Ramos (cell line): Measurements from ENCODE around the gene CPA2.
"Not testable (repeated sequence)": the region's sequence is repeated elsewhere in the genome, so short reads cannot be mapped to it uniquely, and the experiment has no call there.

ENCODE experiments used
- in situ Hi-C: fragments of 300-500 bp; cut with MboI; formaldehyde crosslinking; loops from one replicate; pipeline ENCODE4 v1.14.3; 2022; ENCODE audit warnings: low sequenced_read_pairs; ENCODE audit not compliant: unreplicated experiment

CPA2 gene

DNA sequence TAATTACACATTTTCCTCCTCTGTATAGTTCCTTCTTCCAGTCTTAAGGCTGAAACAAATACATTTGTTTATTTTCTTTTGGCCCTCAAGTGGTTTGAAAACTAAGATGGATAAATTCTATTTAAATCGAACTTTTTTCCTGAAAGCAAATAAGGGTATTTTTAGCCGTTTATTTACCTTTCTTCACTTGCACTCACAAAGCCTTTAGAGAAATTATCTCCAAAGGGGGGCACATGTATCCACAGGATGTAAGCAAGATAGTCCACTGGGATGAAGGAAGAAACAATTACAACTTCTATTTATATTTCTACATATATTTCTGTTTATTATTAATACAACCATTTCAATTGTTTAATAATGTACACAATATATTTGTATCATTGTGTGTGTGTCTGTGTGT is 36.5 kb downstream of the CPA2 start:
- in situ Hi-C loops, result no loop called here

DNA sequence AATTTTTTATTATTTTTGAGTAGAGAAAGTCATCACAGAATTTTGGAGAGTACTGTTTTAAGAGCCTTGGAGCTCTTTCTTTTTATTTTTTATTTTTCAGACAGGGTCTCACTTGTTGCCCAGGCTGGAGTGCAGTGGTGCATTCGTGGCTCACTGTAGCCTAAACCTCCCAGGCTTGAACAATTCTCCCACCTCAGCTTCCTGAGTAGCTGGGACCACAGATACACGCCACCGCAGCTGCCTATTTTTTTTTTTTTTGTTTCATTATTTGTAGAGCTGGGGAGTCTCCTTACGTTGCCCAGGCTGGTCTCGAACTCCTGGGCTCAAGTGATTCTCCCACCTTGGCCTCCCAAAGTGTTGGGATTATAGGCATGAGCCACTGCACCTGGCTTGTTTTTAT is 36.9 kb downstream of the CPA2 start:
- in situ Hi-C loops, result no loop called here

DNA sequence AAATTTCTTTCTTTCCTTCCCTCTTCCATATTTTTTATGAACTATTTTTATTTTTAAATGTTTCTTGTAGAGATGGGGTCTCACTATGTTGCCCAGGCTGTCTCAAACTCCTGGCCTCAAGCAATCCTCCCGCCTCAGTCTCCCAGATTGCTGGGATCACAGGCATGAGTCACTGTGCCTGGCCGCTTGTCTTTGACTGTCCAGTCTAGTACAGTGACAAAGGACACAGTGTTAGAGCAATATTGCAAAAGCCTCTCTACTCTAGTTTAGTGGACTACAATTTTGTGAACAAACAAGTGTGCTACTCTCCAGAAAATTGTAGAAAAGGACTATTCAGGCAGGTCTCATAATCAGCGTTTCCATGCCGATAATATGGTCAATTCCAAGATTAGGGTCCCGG is 37.3 kb downstream of the CPA2 start:
- in situ Hi-C loops, result no loop called here

DNA sequence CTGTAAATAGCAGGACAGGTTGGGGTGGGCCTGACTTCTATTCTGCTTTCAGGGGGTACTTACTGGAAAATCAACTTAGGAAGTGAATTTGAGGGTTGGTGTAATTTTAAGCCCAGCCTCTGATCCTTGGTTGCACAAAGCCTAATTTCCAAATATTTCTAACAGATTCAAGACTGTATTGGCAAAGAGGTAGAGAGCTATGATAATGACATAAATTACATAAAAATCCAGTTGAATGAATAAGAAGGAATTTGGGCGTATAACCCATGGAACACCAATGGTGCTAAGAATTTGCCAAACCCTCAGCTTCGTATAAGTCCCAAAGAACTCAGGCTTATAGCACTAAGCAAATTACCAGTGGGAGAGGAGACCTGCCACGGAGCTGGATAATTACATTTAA is 38.2 kb downstream of the CPA2 start:
- in situ Hi-C loops, result no loop called here

DNA sequence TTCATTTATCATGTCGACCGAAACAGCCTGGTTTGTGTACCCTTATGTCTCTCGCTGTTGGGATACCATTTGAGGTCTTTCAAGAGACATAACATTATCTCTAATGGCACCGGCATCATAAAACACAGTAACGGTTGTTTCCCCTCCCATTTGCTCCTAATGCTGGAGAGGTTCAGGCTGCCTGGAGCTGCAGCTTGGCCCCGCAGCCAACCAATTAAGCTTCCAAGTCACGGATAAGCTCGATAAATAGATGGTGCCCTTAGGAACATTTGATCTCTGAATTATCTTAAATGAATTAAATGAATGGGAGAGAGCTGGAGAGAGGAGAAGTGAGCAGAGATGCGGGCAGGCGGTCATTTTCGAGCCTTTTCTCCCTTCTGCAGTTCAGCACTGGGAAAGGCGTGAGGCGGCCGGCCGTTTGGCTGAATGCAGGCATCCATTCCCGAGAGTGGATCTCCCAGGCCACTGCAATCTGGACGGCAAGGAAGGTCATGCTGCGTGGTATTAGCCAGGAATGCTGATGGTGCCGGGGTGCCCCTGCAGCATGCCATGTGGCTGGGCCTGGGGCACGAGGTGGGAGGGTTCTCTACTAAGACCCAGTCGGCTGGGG is 38.9 kb downstream of the CPA2 start:
- in situ Hi-C loops, result no loop called here

- in situ Hi-C loops, result no loop called here
Measured at GRCh38 chr7:130309986-130310385, 43.3 kb downstream of the CPA2 start.

DNA sequence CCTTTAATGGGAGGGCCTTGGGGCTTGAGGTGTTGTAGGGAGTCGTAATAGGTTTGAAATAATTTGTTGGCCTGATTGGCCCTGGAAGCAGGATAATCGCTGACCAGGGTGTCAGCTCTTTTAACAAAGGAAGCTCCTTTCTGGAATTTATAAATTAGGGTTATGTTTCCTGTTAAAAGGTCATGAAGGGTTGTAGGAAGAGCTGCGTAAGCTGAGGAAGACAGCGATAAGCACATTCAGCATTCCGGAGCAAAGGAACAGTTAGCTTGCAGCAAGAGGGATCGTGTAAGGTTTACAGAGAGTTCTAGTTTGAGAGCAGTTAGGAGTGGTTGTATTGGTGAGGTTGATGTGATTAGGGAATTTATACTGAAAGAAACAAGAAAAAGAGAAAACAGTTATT is 47.6 kb downstream of the CPA2 start:
- in situ Hi-C loops, result no loop called here

- in situ Hi-C loops, result no loop called here
Measured at GRCh38 chr7:130319541-130319940, 52.9 kb downstream of the CPA2 start.

DNA sequence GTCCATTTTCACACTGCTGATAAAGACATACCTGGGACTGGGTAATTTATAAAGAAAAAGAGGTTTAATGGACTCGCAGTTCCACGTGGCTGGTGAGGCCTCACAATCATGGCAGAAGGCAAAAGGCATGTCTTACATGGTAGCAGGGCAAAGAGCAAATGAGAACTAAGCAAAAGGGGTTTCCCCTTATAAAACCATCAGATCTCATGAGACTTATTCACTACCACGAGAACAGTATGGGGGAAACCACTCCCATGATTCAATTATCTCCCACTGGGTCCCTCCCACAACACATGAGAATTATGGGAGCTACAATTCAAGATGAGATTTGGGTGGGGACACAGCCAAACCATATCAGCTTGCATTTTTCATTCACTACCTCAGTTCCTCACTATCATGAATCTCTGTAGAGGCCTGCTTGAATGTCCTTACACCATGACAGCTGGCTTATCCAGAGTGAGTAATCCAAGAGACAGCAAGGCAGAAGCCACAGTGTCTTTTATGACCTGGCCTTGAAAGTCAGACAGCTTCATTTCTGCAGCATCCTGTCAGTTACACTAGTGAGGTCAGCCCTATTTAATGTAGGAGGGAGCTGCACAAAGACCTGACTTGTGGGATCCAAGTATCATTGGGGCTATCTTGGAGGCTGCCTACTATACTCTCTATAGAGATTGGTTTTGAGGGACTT is 55.0 kb downstream of the CPA2 start:
- in situ Hi-C loops, result not testable (repeated sequence)

- in situ Hi-C loops, result no loop called here
Measured at GRCh38 chr7:130322615-130323014, 56.0 kb downstream of the CPA2 start.

DNA sequence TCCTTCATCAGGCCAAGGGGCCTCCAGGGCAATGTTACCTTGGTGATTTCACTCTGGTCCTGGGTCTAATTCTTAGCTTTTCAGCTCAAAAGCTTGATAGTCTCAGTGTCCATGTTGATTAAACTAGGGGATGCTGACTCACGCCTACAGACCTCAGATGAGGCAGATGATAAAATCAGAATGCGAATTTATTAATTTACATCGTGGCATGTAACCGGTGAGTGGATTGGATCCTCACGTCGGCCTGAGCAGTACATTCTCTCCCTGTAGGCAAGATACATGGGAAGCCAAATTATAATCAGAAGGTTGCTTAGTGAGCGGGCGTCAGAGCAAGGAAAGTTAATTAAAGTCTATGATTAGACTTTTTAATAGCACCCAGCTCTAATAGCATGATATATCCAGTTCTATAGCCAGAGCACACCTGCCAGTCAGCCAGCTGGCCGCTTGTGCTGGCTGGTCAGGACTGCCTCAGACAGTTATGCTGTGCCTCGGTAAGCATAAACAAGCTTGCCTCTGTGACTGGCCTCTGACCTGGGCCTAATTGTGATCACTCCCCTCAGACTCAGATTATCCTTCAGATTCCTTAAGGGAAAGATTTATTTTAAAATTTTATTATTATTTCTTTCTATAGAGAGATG is 57.8 kb downstream of the CPA2 start:
- in situ Hi-C loops, result no loop called here

- in situ Hi-C loops, result no loop called here
Measured at GRCh38 chr7:130329681-130330080, 63.0 kb downstream of the CPA2 start.

- in situ Hi-C loops, result no loop called here
Measured at GRCh38 chr7:130332259-130333053, 65.8 kb downstream of the CPA2 start.

GRCh38 chr7:130333832-130334231 is 67.2 kb downstream of the CPA2 start:
- in situ Hi-C loops, result no loop called here

DNA sequence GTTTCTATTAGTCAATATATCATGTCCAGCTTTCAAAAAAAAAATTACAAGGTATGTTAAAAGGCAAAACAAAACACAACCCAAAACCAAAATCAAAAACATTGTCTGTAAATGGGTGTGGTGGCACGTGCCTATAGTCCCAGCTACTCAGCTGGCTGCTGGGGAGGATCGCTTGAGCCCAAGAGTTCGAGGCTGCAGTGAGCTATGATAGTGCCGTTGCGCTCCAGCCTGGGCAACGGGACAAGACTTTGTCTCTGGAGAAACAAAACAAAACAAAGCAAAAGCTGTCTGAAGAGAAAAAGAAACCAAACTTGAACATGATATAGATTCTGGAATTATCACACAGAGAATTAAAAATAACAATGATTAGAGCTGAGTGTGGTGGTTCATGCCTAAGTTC is 67.6 kb downstream of the CPA2 start:
- in situ Hi-C loops, result no loop called here

DNA sequence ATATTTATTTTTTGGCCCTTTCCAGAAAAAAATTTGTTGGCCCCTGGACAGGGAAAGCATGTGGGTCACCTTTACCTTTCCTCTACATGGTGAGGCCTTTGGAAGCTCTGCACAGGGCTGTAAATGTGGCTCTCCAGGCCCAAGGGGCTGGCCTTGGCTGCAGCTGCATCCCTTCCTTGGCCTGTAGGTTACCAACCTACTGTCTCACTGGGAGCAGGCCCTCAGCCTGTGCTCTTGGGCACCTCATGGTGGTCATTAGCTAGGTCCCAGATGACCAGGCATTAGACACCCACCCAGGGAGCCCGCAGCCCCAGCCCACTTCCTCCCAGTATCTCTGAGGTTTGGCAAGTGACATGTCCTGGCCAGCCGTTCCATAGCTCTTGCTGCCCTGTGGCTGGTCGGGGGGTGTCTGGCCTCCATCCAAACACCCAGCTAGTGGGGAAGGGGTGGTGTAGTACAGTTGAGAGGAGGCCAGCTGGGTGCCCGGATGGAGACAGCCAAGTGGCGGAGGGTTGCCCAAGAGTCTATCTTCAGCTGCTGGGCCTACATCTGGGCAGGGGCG is 70.8 kb downstream of the CPA2 start:
- in situ Hi-C loops, result no loop called here

DNA sequence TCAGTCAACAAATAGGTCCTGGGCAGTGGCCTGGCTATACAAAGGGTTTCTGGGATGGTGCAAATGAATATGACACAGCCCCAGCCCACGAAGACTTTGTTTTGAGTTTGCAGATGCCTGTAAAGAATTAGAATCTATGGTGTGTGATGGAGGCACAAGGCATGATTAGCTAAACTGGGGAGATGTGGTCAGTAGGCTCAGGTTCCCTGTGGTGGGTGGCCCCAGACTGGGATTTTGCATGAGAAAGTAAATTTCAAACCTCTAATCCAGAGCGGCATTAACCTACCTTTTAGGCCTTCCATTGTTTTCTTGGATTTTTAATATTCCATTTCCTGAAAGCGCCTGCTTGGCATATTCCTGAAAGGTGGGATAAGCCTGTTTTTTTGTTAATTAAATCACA is 71.6 kb downstream of the CPA2 start:
- in situ Hi-C loops, result no loop called here
